GM12878 (cell line): ENCODE results near the gene PRDM16. TPM values are rescaled to one million over a fixed set of nuclear protein-coding genes. Genes with fewer than 3 reads are reported as not detected.

Experiments used
- ATAC-seq: fragments of 200-7000 bp; cut with Tn5 transposase; 3 replicates; pipeline ENCODE4 v1.9.1; 2020; ENCODE audit warnings: mild to moderate bottlenecking, moderate library complexity
- BruUV-seq: library from RNA; stranded (reverse); fragments of 400-500 nt; replicated peaks from 2 replicates; lab custom pipeline; 2021; lab: Mats Ljungman, UMichigan
- CTCF ChIA-PET: fragments of 300-600 bp; sonication (Branson Sonifier 250); formaldehyde crosslinking; extraction: SDS; loops from one replicate; lab custom pipeline; 2021; ENCODE audit warnings: inconsistent platforms; lab: Yijun Ruan, JAX
- POLR2A ChIA-PET: fragments of 350-600 bp; formaldehyde crosslinking; extraction: SDS; loops from one replicate; lab custom pipeline; 2021; ENCODE audit warnings: inconsistent platforms; lab: Charles Lee
- RAD21 ChIA-PET: fragments of 300-600 bp; sonication (Branson Sonifier 250); formaldehyde crosslinking; loops from one replicate; lab custom pipeline; 2023; ENCODE audit warnings: antibody characterized with exemption; ENCODE audit not compliant: unreplicated experiment; lab: Charles Lee
- SMC1A ChIA-PET: fragments of 300-600 bp; sonication (Branson Sonifier 250); formaldehyde crosslinking; loops from one replicate; lab custom pipeline; 2023; ENCODE audit not compliant: unreplicated experiment, uncharacterized antibody; lab: Charles Lee
- DNase-seq: peaks from one replicate; pipeline ENCODE4 v3.0.0-alpha.2; 2011; ENCODE audit warnings: low read depth, low spot score
- FAIRE-seq: peaks from 3 replicates; lab custom pipeline; 2011; peaks lifted over from hg19 to GRCh38; lab: Jason Lieb, UNC
- H2AFZ ChIP-seq: 2 replicates; pipeline ENCODE4 v1.6.0; 2011; ENCODE audit warnings: low read depth, low read length, control low read depth; ENCODE audit not compliant: control insufficient read depth
- H3K27ac ChIP-seq: 2 replicates; pipeline ENCODE4 v1.5.1; 2011; ENCODE audit warnings: control low read depth; ENCODE audit not compliant: control insufficient read depth, insufficient read depth
- H3K27me3 ChIP-seq, 2 experiments: replicated peaks in 1 of 2; 2 replicates each; pipeline versions ENCODE4 v1.6.0 to v1.6.1; 2011; ENCODE audit warnings: low read length in 1 of 2; ENCODE audit not compliant: control insufficient read depth in 2 of 2, insufficient read depth in 2 of 2
- H3K36me3 ChIP-seq, 2 experiments: 2 replicates each; pipeline ENCODE4 v1.5.1; 2011; ENCODE audit warnings: low read length in 1 of 2; ENCODE audit not compliant: control insufficient read depth in 2 of 2, insufficient read depth in 2 of 2
- H3K4me1 ChIP-seq: 2 replicates; pipeline ENCODE4 v1.6.1; 2011; ENCODE audit warnings: mild to moderate bottlenecking, low read length, moderate library complexity, mixed read lengths; ENCODE audit not compliant: control insufficient read depth, insufficient read depth
- H3K4me2 ChIP-seq: 2 replicates; pipeline ENCODE4 v1.6.0; 2011; ENCODE audit warnings: control low read depth; ENCODE audit not compliant: control insufficient read depth, insufficient read depth
- H3K4me3 ChIP-seq: fragments of 200-600 bp; sonication (generic); 2 replicates; pipeline ENCODE4 v1.5.1; 2016
- H3K79me2 ChIP-seq: 2 replicates; pipeline ENCODE4 v1.6.0; 2011; ENCODE audit warnings: low read length; ENCODE audit not compliant: control insufficient read depth, insufficient read depth
- H3K9ac ChIP-seq: 2 replicates; pipeline ENCODE4 v1.8.0; 2011; ENCODE audit warnings: low read length, control low read depth, mixed read lengths; ENCODE audit not compliant: control insufficient read depth, insufficient read depth
- H3K9me3 ChIP-seq: replicated peaks from 3 replicates; pipeline ENCODE4 v1.5.1; 2011; ENCODE audit warnings: mild to moderate bottlenecking, low read length; ENCODE audit not compliant: control insufficient read depth, insufficient read depth
- H4K20me1 ChIP-seq: 2 replicates; pipeline ENCODE4 v1.6.0; 2011; ENCODE audit not compliant: control insufficient read depth, insufficient read depth
- CBX5 ChIP-seq: sonication (generic); IDR thresholded peaks from 2 replicates; pipeline ENCODE4 v1.6.1; 2016; ENCODE audit warnings: low read depth, moderate library complexity, mild to moderate bottlenecking, inconsistent platforms
- CHD1 ChIP-seq: IDR thresholded peaks from 2 replicates; pipeline ENCODE4 v1.6.1; 2012; ENCODE audit warnings: low read depth, low read length, improper control_type of control experiment
- CREM ChIP-seq: IDR thresholded peaks from 2 replicates; pipeline ENCODE4 v1.6.1; 2014; ENCODE audit warnings: antibody characterized with exemption, low read depth
- DPF2 ChIP-seq: fragments of 450-650 bp; IDR thresholded peaks from 2 replicates; pipeline ENCODE4 v1.6.1; 2017; ENCODE audit warnings: mild to moderate bottlenecking
- IRF4 ChIP-seq: IDR thresholded peaks from 2 replicates; pipeline ENCODE4 v1.6.1; 2011; ENCODE audit warnings: low read depth, low read length
- LARP7 ChIP-seq: fragments of 450-650 bp; IDR thresholded peaks from 2 replicates; pipeline ENCODE4 v1.6.1; 2017; ENCODE audit warnings: mild to moderate bottlenecking
- MYB ChIP-seq: fragments of 150-350 bp; IDR thresholded peaks from 2 replicates; pipeline ENCODE4 v1.6.1; 2014; ENCODE audit warnings: mild to moderate bottlenecking, low read depth, low read length, borderline replicate concordance
- NBN ChIP-seq: fragments of 450-650 bp; IDR thresholded peaks from 2 replicates; pipeline ENCODE4 v1.6.1; 2016
- NFXL1 ChIP-seq: fragments of 450-650 bp; IDR thresholded peaks from 2 replicates; pipeline ENCODE4 v1.6.1; 2017; ENCODE audit warnings: antibody characterized with exemption, mild to moderate bottlenecking, borderline replicate concordance
- SMAD5 ChIP-seq: IDR thresholded peaks from 2 replicates; pipeline ENCODE4 v1.6.1; 2016; ENCODE audit warnings: antibody characterized with exemption, low read depth
- SUPT20H ChIP-seq: IDR thresholded peaks from 2 replicates; pipeline ENCODE4 v1.6.1; 2011; ENCODE audit warnings: low read depth, mild to moderate bottlenecking, low read length, moderate library complexity, borderline replicate concordance; ENCODE audit not compliant: control insufficient read depth
- YY1 ChIP-seq: IDR thresholded peaks from 2 replicates; pipeline ENCODE4 v1.6.1; 2011; ENCODE audit warnings: low read depth, mild to moderate bottlenecking, low read length
- ZSCAN29 ChIP-seq: fragments of 450-650 bp; IDR thresholded peaks from 2 replicates; pipeline ENCODE4 v1.6.1; 2017; ENCODE audit warnings: mild to moderate bottlenecking, moderate library complexity
- WGBS: methylation state at CpG from one replicate; pipeline ENCODE4 v1.1.6; 2016; ENCODE audit warnings: low lambda C conversion rate; ENCODE audit not compliant: insufficient replicate concordance, insufficient coverage; ENCODE audit errors: missing lambda C conversion rate; 5-methylcytosine and 5-hydroxymethylcytosine counted together
- in situ Hi-C: fragments of 300-500 bp; cut with MboI; formaldehyde crosslinking; loops from 9 replicates; pipeline ENCODE4 v1.14.3; 2018; ENCODE audit warnings: mixed read lengths
- intact Hi-C: fragments of 100-400 bp; cut with micrococcal nuclease; formaldehyde crosslinking; loops from one replicate; pipeline ENCODE4 v1.14.2; 2022; ENCODE audit not compliant: unreplicated experiment
- polyA plus RNA-seq, 11 experiments: library from polyadenylated mRNA; depleted of rRNA in 4 of 11; unstranded in 6 of 11; stranded (reverse) in 5 of 11; fragments of >200 nt; fragmentation: Nextera tagmentation in 4 of 11; fragmentation: Illumina TruSeq in 1 of 11; extraction: Ambion mirVana in 4 of 11; extraction: Trizol in 1 of 11; gene quantifications; 1 replicate in 1 of 11; 2 replicates in 10 of 11; pipeline versions ENCODE4 v1.2.1 to v1.2.3, GENCODE V29; 2011 to 2016; ENCODE audit warnings: inconsistent platforms in 2 of 11, missing spikeins in 2 of 11, low read depth in 1 of 11
- total RNA-seq, 4 experiments: library from RNA; depleted of rRNA in 3 of 4; stranded (reverse); fragments of >200 nt in 3 of 4; fragmentation: Illumina TruSeq in 1 of 4; extraction: Trizol in 1 of 4; gene quantifications; 2 replicates each; pipeline versions ENCODE4 v1.2.1 to v1.2.3, GENCODE V29; 2013 to 2021

The PRDM16 gene
- total and polyA plus RNA-seq, 10 of the 15 experiments (the other 5 are each of a cell fraction or from before 2014, with no cell fraction given) = 0.03 TPM; not detected in 9

- TF ChIP-seq YY1 = no peak
- no peak for TF ChIP-seq SUPT20H
- TF ChIP-seq DPF2 = no peak
- TF ChIP-seq SMAD5 = no peak
- no peak for TF ChIP-seq NFXL1
- Histone ChIP-seq H4K20me1 (no peaks in the 10 kb centered on the region), H3K36me3 (no peaks in the 10 kb centered on the region), H3K27ac (no peak overlapping the region), H3K9me3 (no peaks in the 10 kb centered on the region; the same call in 2 of the 3 replicates), H3K9ac (no peak overlapping the region), H3K27me3 (no peaks in the 10 kb centered on the region), H3K4me3 (no peak overlapping the region), H2AFZ (no peak overlapping the region), H3K4me2 (no peak overlapping the region), H3K4me1 (no peaks in the 10 kb centered on the region), H3K79me2 (no peaks in the 10 kb centered on the region)
- ATAC-seq (no peak), FAIRE-seq (no peak), DNase-seq (no peak)
- ChIA-PET SMC1A (no interaction called here), POLR2A (no interaction called here), CTCF (no interaction called here), RAD21 (no interaction called here)
- in situ Hi-C loops = no loop called here
- BruUV-seq = no TSS peak
- intact Hi-C loops = no loop called here
- WGBS = 50% methylated on average over 13 of the region's 14 CpGs
Measured at GRCh38 chr1:3120994-3121393, 52.0 kb downstream of the PRDM16 start.

DNA sequence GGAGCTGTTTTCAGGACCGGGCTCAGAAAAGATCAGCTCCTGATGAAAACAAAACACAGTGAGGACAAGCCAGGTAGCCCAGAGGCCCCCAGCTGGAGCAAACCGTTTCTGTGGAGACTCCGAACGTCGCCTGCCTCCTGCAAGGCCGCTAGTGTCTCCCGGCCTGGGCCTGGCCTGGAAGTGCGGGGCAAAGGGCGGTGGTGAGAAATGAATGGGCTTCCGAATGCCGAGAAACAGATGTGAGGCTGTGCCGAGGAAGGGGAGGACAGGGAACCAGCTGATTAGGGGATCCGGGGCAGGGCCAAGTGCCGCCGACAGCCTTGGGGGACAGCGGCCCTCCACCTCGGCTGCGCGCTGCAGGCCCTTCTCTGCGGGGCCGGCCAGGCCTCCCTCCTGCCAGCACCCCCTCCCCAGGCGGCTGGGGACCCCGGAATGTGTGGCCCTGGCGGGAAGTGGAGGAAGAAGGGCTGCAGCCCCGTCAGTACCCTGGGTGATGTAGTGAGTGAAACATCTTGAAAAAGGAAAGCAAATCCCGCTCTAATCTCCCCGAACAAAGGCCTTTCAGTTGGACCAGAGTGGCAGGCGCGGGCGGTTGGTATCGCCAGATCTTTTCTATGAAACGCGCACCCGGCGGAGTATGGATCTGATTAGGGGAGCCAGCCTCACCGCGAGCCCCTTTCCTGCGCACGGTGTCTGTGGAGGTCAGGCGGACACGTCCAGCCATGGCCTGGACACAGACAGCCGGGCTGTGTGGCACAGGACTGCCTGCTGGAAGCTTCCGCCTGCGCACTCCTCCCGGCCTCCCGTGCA is 52.6 kb downstream of the PRDM16 start:
- ChIA-PET CTCF (no interaction called here), RAD21 (no interaction called here), SMC1A (no interaction called here), POLR2A (no interaction called here)
- Histone ChIP-seq H3K4me3 (no peak overlapping the region), H3K9ac (no peak overlapping the region), H3K36me3 (no peaks in the 10 kb centered on the region), H3K27me3 (no peaks in the 10 kb centered on the region), H3K27ac (no peak overlapping the region), H3K9me3 (no peaks in the 10 kb centered on the region; the same call in 2 of the 3 replicates), H3K79me2 (no peaks in the 10 kb centered on the region), H4K20me1 (no peaks in the 10 kb centered on the region), H3K4me1 (no peaks in the 10 kb centered on the region), H2AFZ (no peak overlapping the region), H3K4me2 (no peak overlapping the region)
- no TSS peak for BruUV-seq
- FAIRE-seq (no peak), ATAC-seq (no peak), DNase-seq (no peak)
- WGBS = 68% methylated on average over 45 of the region's 46 CpGs
- in situ Hi-C loops = no loop called here
- TF ChIP-seq CBX5 (no peak), CREM (no peak), ZSCAN29 (no peak), LARP7 (no peak), NBN (no peak), MYB (no peak), SMAD5 (no peak), IRF4 (no peak), CHD1 (no peak)
- intact Hi-C loops = no loop called here
